Hepatocyte (in vitro differentiated cells): ENCODE results near the gene FBXO11. TPM values are rescaled to one million over a fixed set of nuclear protein-coding genes. Genes with fewer than 3 reads are reported as not detected.
A peak's percentile ranks its signal among the peaks of the same experiment; 100 is the strongest.

ENCODE experiments used
- DNase-seq: peaks from one replicate; pipeline ENCODE4 v3.0.0-alpha.2; 2016; ENCODE audit warnings: low spot score
- H2AFZ ChIP-seq: fragments of 200-600 bp; sonication (generic); 2 replicates; pipeline ENCODE4 v1.6.0; 2016; ENCODE audit warnings: antibody characterized with exemption, mild to moderate bottlenecking
- H3K27ac ChIP-seq: fragments of 200-600 bp; sonication (generic); 2 replicates; pipeline ENCODE4 v1.5.1; 2016; ENCODE audit warnings: mild to moderate bottlenecking
- H3K27me3 ChIP-seq: fragments of 200-600 bp; sonication (generic); 2 replicates; pipeline ENCODE4 v1.6.1; 2016
- H3K36me3 ChIP-seq: fragments of 200-600 bp; sonication (generic); replicated peaks from 2 replicates; pipeline ENCODE4 v1.5.1; 2016; ENCODE audit warnings: low read depth; ENCODE audit not compliant: insufficient read depth
- H3K4me1 ChIP-seq: fragments of 200-600 bp; sonication (generic); 2 replicates; pipeline ENCODE4 v1.5.1; 2016; ENCODE audit warnings: mild to moderate bottlenecking, moderate library complexity; ENCODE audit not compliant: insufficient read depth
- H3K4me2 ChIP-seq: fragments of 200-600 bp; sonication (generic); 2 replicates; pipeline ENCODE4 v1.6.0; 2016
- H3K4me3 ChIP-seq: fragments of 200-600 bp; sonication (generic); 2 replicates; pipeline ENCODE4 v1.5.1; 2016; ENCODE audit warnings: mild to moderate bottlenecking
- H3K79me2 ChIP-seq: fragments of 200-600 bp; sonication (generic); 2 replicates; pipeline ENCODE4 v1.6.0; 2017; ENCODE audit warnings: mild to moderate bottlenecking
- H3K9me2 ChIP-seq: fragments of 200-600 bp; sonication (generic); replicated peaks from 2 replicates; pipeline ENCODE4 v1.6.0; 2017; ENCODE audit warnings: mild to moderate bottlenecking; ENCODE audit not compliant: insufficient read depth
- H3K9me3 ChIP-seq: fragments of 200-600 bp; sonication (generic); 2 replicates; pipeline ENCODE4 v1.5.1; 2016; ENCODE audit warnings: low read depth, mild to moderate bottlenecking
- H4K20me1 ChIP-seq: fragments of 200-600 bp; sonication (generic); 2 replicates; pipeline ENCODE4 v1.6.0; 2016; ENCODE audit warnings: mild to moderate bottlenecking; ENCODE audit not compliant: insufficient read depth, poor library complexity, severe bottlenecking
- EZH2 ChIP-seq: fragments of 200-600 bp; sonication (generic); IDR thresholded peaks from 2 replicates; pipeline ENCODE4 v1.6.1; 2016; ENCODE audit warnings: antibody characterized with exemption, mild to moderate bottlenecking, borderline replicate concordance
- EZH2phosphoT487 ChIP-seq: fragments of 200-600 bp; sonication (generic); IDR thresholded peaks from one replicate; pipeline ENCODE4 v1.6.1; 2018; ENCODE audit warnings: antibody characterized with exemption, mild to moderate bottlenecking, low read depth, moderate library complexity; ENCODE audit not compliant: unreplicated experiment, severe bottlenecking
- whole genome bisulfite sequencing: methylation state at CpG from one replicate; pipeline ENCODE4 v1.1.6; 2016; ENCODE audit warnings: low lambda C conversion rate; ENCODE audit errors: missing lambda C conversion rate; 5-methylcytosine and 5-hydroxymethylcytosine counted together
- polyA plus RNA-seq: library from polyadenylated mRNA; unstranded; fragments of >200 nt; fragmentation: Nextera tagmentation; extraction: Ambion mirVana; gene quantifications from 2 replicates; pipeline ENCODE4 v1.2.1, GENCODE V29; 2016
- total RNA-seq: library from RNA; depleted of rRNA; stranded (reverse); fragments of >200 nt; gene quantifications from 2 replicates; pipeline ENCODE4 v1.2.3, GENCODE V29; 2014
- TF ChIP-seq, protein P1 (sequence below): fragments of 200-600 bp; sonication (generic); IDR thresholded peaks from 2 replicates; pipeline ENCODE4 v1.5.1; 2016; ENCODE audit warnings: antibody characterized with exemption, mild to moderate bottlenecking; ENCODE audit not compliant: poor library complexity

The FBXO11 gene
- total and polyA plus RNA-seq, 2 experiments from 2014 or later, result 22.4 to 63.9 TPM

GRCh38 chr2:47782671-47783485 is 123.4 kb downstream of the FBXO11 start, which contains the start of gene MSH6:
Gene MSH6 (plus strand): TSS chr2:47783145. CDS start chr2:47783234, 89 bp downstream.
- H3K27ac ChIP-seq, result peak within 1 kb of the TSS; percentile 97
- H4K20me1 ChIP-seq, result peaks cover 40% of the 10 kb centered on the region
- peak; percentile 96 for DNase-seq
- H3K9me3 ChIP-seq, result no peaks in the 10 kb centered on the region
- peaks cover 18% of the 10 kb centered on the region for H3K4me1 ChIP-seq
- no peak for TF ChIP-seq EZH2
- no peak for TF ChIP-seq EZH2phosphoT487
- TF ChIP-seq, protein P1, sequence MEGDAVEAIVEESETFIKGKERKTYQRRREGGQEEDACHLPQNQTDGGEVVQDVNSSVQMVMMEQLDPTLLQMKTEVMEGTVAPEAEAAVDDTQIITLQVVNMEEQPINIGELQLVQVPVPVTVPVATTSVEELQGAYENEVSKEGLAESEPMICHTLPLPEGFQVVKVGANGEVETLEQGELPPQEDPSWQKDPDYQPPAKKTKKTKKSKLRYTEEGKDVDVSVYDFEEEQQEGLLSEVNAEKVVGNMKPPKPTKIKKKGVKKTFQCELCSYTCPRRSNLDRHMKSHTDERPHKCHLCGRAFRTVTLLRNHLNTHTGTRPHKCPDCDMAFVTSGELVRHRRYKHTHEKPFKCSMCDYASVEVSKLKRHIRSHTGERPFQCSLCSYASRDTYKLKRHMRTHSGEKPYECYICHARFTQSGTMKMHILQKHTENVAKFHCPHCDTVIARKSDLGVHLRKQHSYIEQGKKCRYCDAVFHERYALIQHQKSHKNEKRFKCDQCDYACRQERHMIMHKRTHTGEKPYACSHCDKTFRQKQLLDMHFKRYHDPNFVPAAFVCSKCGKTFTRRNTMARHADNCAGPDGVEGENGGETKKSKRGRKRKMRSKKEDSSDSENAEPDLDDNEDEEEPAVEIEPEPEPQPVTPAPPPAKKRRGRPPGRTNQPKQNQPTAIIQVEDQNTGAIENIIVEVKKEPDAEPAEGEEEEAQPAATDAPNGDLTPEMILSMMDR, result no peak
- no peaks in the 10 kb centered on the region for H3K36me3 ChIP-seq
- H3K27me3 ChIP-seq, result no peaks in the 10 kb centered on the region
- peak within 1 kb of the TSS; percentile 98 for H3K4me3 ChIP-seq
- no peaks in the 10 kb centered on the region for H3K9me2 ChIP-seq
- peak within 1 kb of the TSS; percentile 95 for H2AFZ ChIP-seq
- peak within 1 kb of the TSS; percentile 97 for H3K4me2 ChIP-seq
- WGBS, result under 1% methylated on average over 41 of the region's 98 CpGs
- peaks cover 41% of the 10 kb centered on the region for H3K79me2 ChIP-seq

- Histone ChIP-seq H3K4me3 (peak overlapping the region; percentile 64), H3K4me1 (peaks cover 23% of the 10 kb centered on the region), H2AFZ (peak overlapping the region; percentile 93), H3K9me2 (no peaks in the 10 kb centered on the region), H3K36me3 (no peaks in the 10 kb centered on the region), H3K27me3 (no peaks in the 10 kb centered on the region), H3K4me2 (peak overlapping the region; percentile 83), H3K79me2 (peaks cover 36% of the 10 kb centered on the region), H4K20me1 (peaks cover 34% of the 10 kb centered on the region), H3K27ac (peak overlapping the region; percentile 97), H3K9me3 (no peaks in the 10 kb centered on the region)
- DNase-seq, result no peak
- TF ChIP-seq EZH2, result no peak
- no peak for TF ChIP-seq EZH2phosphoT487
- TF ChIP-seq, protein P1, result no peak
- 4% methylated on average over 7 of the region's 7 CpGs for WGBS
These were observed 124.0 kb downstream of the FBXO11 start for GRCh38 chr2:47782381-47782670.

- H3K36me3 ChIP-seq, result no peaks in the 10 kb centered on the region
- peaks cover 13% of the 10 kb centered on the region for H3K4me1 ChIP-seq
- no peaks in the 10 kb centered on the region for H3K9me3 ChIP-seq
- peaks cover 6% of the 10 kb centered on the region for H3K79me2 ChIP-seq
- peaks cover 5% of the 10 kb centered on the region for H4K20me1 ChIP-seq
- no peak overlapping the region for H3K4me3 ChIP-seq
- WGBS, result 88% methylated on average over 8 of the region's 8 CpGs
- no peaks in the 10 kb centered on the region for H3K27me3 ChIP-seq
- H3K27ac ChIP-seq, result no peak overlapping the region
- H2AFZ ChIP-seq, result peak overlapping the region; percentile 12
- H3K4me2 ChIP-seq, result no peak overlapping the region
- no peak for DNase-seq
- no peaks in the 10 kb centered on the region for H3K9me2 ChIP-seq
- TF ChIP-seq EZH2phosphoT487, result no peak
- no peak for TF ChIP-seq EZH2
- TF ChIP-seq, protein P1, result no peak
These were observed 126.9 kb downstream of the FBXO11 start for GRCh38 chr2:47779426-47779790.
